K562 (cell line): ENCODE measurements around the gene C1QBP. TPM values are rescaled to one million over a fixed set of nuclear protein-coding genes. Genes with fewer than 3 reads are reported as not detected.

ENCODE experiments used
- ATF1 ChIP-seq, 2 experiments: fragments of 450-650 bp in 1 of 2; IDR thresholded peaks; 2 replicates each; pipeline ENCODE4 v1.6.1; 2016; ENCODE audit warnings: missing compliant biosample characterization in 1 of 2, missing genetic modification characterization in 1 of 2
- CHD7 ChIP-seq: fragments of 200-600 bp; sonication (generic); IDR thresholded peaks from one replicate; pipeline ENCODE4 v1.6.1; 2012; ENCODE audit warnings: mild to moderate bottlenecking, low read depth, low read length, inconsistent platforms
- EWSR1 ChIP-seq: fragments of 450-650 bp; IDR thresholded peaks from 2 replicates; pipeline ENCODE4 v1.6.1; 2018; ENCODE audit warnings: borderline replicate concordance, mild to moderate bottlenecking, low read depth, moderate library complexity; ENCODE audit not compliant: partially characterized antibody
- FOXP4 ChIP-seq: sonication (generic); formaldehyde crosslinking; IDR thresholded peaks from 2 replicates; pipeline ENCODE4 v1.8.0; 2022; ENCODE audit warnings: mild to moderate bottlenecking, missing genetic modification reagents, borderline replicate concordance
- MAFF ChIP-seq: IDR thresholded peaks from 2 replicates; pipeline ENCODE4 v1.6.1; 2012; ENCODE audit warnings: low read length, improper control_type of control experiment
- YBX1 ChIP-seq: fragments of 450-650 bp; IDR thresholded peaks from 2 replicates; pipeline ENCODE4 v1.7.1; 2016; ENCODE audit warnings: mild to moderate bottlenecking
- ZBTB49 ChIP-seq: sonication (generic); formaldehyde crosslinking; IDR thresholded peaks from 2 replicates; pipeline ENCODE4 v1.8.0; 2022; ENCODE audit warnings: missing genetic modification reagents, mild to moderate bottlenecking, borderline replicate concordance
- ZNF740 ChIP-seq, 3 experiments: fragments of 200-800 bp in 1 of 3; sonication (Bioruptor generic) in 1 of 3; sonication (generic) in 1 of 3; formaldehyde crosslinking in 1 of 3; IDR thresholded peaks; 2 replicates each; pipeline versions ENCODE4 v1.6.1 to v1.8.0; 2016 to 2022; ENCODE audit warnings: mild to moderate bottlenecking in 2 of 3, missing compliant biosample characterization in 2 of 3, missing genetic modification characterization in 2 of 3, missing genetic modification reagents in 1 of 3
- ZNF79 ChIP-seq: fragments of 250-450 bp; sonication (Bioruptor Pico); IDR thresholded peaks from 2 replicates; pipeline ENCODE4 v1.4.0; 2020; ENCODE audit warnings: low read depth, mild to moderate bottlenecking, moderate library complexity
- polyA plus RNA-seq, 8 experiments: library from polyadenylated mRNA; depleted of rRNA in 4 of 8; stranded (reverse) in 5 of 8; unstranded in 3 of 8; fragments of >200 nt; fragmentation: Nextera tagmentation in 2 of 8; fragmentation: Illumina TruSeq in 1 of 8; extraction: Ambion mirVana in 2 of 8; extraction: Trizol in 1 of 8; gene quantifications; 2 replicates each; pipeline versions ENCODE4 v1.2.1 to v1.2.3, GENCODE V29; 2011 to 2014; ENCODE audit warnings: inconsistent platforms in 1 of 8, missing spikeins in 1 of 8
- total RNA-seq, 7 experiments: library from RNA; depleted of rRNA in 6 of 7; stranded (reverse); fragments of >200 nt in 6 of 7; fragmentation: Illumina TruSeq in 2 of 7; extraction: Trizol in 2 of 7; gene quantifications; 2 replicates each; pipeline versions ENCODE4 v1.2.1 to v1.2.3, GENCODE V29; 2011 to 2021; ENCODE audit warnings: low replicate concordance in 1 of 7

C1QBP gene
- total and polyA plus RNA-seq, 9 of the 15 experiments (the other 6 are each of a cell fraction or from before 2014, with no cell fraction given) = 90.7 to 665 (median 414) TPM

GRCh38 chr17:5419356-5419958, 19.5 kb downstream of the C1QBP start, which contains the start of gene NUP88 (continued):
- no peak for TF ChIP-seq MAFF
- no peak for TF ChIP-seq YBX1
- TF ChIP-seq ZNF79 (CRISPR knock-in tag) = no peak
- TF ChIP-seq ZNF740 (CRISPR knock-in tag; IDR thresholded peaks at IDR 0.05) = no peak
- no peak for TF ChIP-seq ZNF740 (tag; IDR thresholded peaks at IDR 0.05)
- no peak for TF ChIP-seq EWSR1
- no peak for TF ChIP-seq FOXP4 (CRISPR knock-in tag)
- TF ChIP-seq ATF1 (CRISPR knock-in tag; IDR thresholded peaks at IDR 0.05) = no peak
- peak; percentile 81 for TF ChIP-seq ATF1 (tag; IDR thresholded peaks at IDR 0.05)
- TF ChIP-seq ZBTB49 (CRISPR knock-in tag) = no peak
- no peak for TF ChIP-seq CHD7
